Type B pancreatic cell (in vitro differentiated cells): ENCODE measurements around the gene ZP2. TPM values are rescaled to one million over a fixed set of nuclear protein-coding genes. Genes with fewer than 3 reads are reported as not detected.
"Not testable (repeated sequence)": the region's sequence is repeated elsewhere in the genome, so short reads cannot be mapped to it uniquely, and the experiment has no call there.

Experiments
- DNase-seq: peaks from one replicate; pipeline ENCODE4 v3.0.0; 2021; ENCODE audit warnings: mixed read lengths; ENCODE audit not compliant: unreplicated experiment; ENCODE audit errors: extremely low spot score
- H3K27ac Mint-ChIP-seq: 2 replicates; pipeline ENCODE4 v1.8.0; 2021; ENCODE audit warnings: mild to moderate bottlenecking, mixed read lengths
- H3K27me3 Mint-ChIP-seq: 2 replicates; pipeline ENCODE4 v1.8.0; 2021; ENCODE audit warnings: mixed read lengths
- H3K36me3 Mint-ChIP-seq: 2 replicates; pipeline ENCODE4 v1.8.0; 2021; ENCODE audit warnings: mixed read lengths
- H3K4me1 Mint-ChIP-seq: one replicate; pipeline ENCODE4 v1.8.0; 2021; ENCODE audit warnings: mixed read lengths; ENCODE audit not compliant: unreplicated experiment
- H3K4me3 Mint-ChIP-seq: 2 replicates; pipeline ENCODE4 v1.8.0; 2021; ENCODE audit warnings: mild to moderate bottlenecking, mixed read lengths
- H3K9me3 Mint-ChIP-seq: 2 replicates; pipeline ENCODE4 v1.8.0; 2021; ENCODE audit warnings: mixed read lengths
- CTCF ChIP-seq: fragments of 200-600 bp; sonication (generic); conservative IDR thresholded peaks from 2 replicates; pipeline ENCODE4 v1.5.0; 2021; ENCODE audit warnings: antibody characterized with exemption, mild to moderate bottlenecking
- total RNA-seq: library from RNA; stranded (reverse); gene quantifications from 2 replicates; pipeline ENCODE4 v1.2.1, GENCODE V29; 2021; ENCODE audit warnings: low replicate concordance

Gene ZP2
- total RNA-seq, 1 donor from 2014 or later, result not detected

GRCh38 chr16:21203155-21203797 lies 8.1 kb downstream of the ZP2 start:
- no peaks in the 10 kb centered on the region for H3K36me3 Mint-ChIP-seq
- no peak overlapping the region for H3K27ac Mint-ChIP-seq
- H3K4me1 Mint-ChIP-seq, result peaks cover 8% of the 10 kb centered on the region
- no peak for DNase-seq
- H3K4me3 Mint-ChIP-seq, result no peak overlapping the region
- TF ChIP-seq CTCF, result no peak
- H3K27me3 Mint-ChIP-seq, result peaks cover 7% of the 10 kb centered on the region
- H3K9me3 Mint-ChIP-seq, result no peaks in the 10 kb centered on the region

- peaks cover 8% of the 10 kb centered on the region for H3K4me1 Mint-ChIP-seq
- H3K36me3 Mint-ChIP-seq, result no peaks in the 10 kb centered on the region
- no peak overlapping the region for H3K27ac Mint-ChIP-seq
- DNase-seq, result no peak
- H3K4me3 Mint-ChIP-seq, result no peak overlapping the region
- no peak for TF ChIP-seq CTCF
- peaks cover 5% of the 10 kb centered on the region for H3K27me3 Mint-ChIP-seq
- no peaks in the 10 kb centered on the region for H3K9me3 Mint-ChIP-seq
Observed at GRCh38 chr16:21199607-21200218, 11.7 kb downstream of the ZP2 start.

GRCh38 chr16:21197621-21198020 lies 13.8 kb downstream of the ZP2 start:
- no peaks in the 10 kb centered on the region for H3K4me1 Mint-ChIP-seq
- no peak for TF ChIP-seq CTCF
- DNase-seq, result no peak
- H3K4me3 Mint-ChIP-seq, result no peak overlapping the region
- no peak overlapping the region for H3K27ac Mint-ChIP-seq
- H3K9me3 Mint-ChIP-seq, result no peaks in the 10 kb centered on the region
- H3K36me3 Mint-ChIP-seq, result no peaks in the 10 kb centered on the region
- peaks cover 13% of the 10 kb centered on the region for H3K27me3 Mint-ChIP-seq

GRCh38 chr16:21197112-21197511 lies 14.3 kb downstream of the ZP2 start:
- TF ChIP-seq CTCF, result no peak
- H3K9me3 Mint-ChIP-seq, result no peaks in the 10 kb centered on the region
- peaks cover 13% of the 10 kb centered on the region for H3K27me3 Mint-ChIP-seq
- no peaks in the 10 kb centered on the region for H3K4me1 Mint-ChIP-seq
- no peak overlapping the region for H3K4me3 Mint-ChIP-seq
- no peaks in the 10 kb centered on the region for H3K36me3 Mint-ChIP-seq
- DNase-seq, result no peak
- no peak overlapping the region for H3K27ac Mint-ChIP-seq

DNA sequence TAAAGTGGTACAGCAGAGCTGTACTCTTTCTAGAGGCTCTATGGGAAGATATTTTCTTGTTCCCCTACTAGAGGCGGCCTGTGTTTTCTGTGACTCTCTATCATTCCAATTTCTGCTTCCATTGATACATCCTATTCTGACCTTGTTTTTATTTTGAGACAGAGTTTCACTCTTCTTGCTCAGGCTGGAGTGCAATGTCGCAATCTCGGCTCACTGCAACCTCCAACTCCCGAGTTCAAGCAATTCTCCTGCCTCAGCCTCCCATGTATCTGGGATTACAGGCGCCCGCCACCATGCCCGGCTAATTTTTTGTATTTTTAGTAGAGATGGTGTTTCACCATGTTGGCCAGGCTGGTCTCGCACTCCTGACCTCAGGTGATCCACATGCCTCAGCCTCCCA lies 16.0 kb downstream of the ZP2 start:
- H3K4me3 Mint-ChIP-seq, H3K36me3 Mint-ChIP-seq, H3K4me1 Mint-ChIP-seq: not testable (repeated sequence)

DNA sequence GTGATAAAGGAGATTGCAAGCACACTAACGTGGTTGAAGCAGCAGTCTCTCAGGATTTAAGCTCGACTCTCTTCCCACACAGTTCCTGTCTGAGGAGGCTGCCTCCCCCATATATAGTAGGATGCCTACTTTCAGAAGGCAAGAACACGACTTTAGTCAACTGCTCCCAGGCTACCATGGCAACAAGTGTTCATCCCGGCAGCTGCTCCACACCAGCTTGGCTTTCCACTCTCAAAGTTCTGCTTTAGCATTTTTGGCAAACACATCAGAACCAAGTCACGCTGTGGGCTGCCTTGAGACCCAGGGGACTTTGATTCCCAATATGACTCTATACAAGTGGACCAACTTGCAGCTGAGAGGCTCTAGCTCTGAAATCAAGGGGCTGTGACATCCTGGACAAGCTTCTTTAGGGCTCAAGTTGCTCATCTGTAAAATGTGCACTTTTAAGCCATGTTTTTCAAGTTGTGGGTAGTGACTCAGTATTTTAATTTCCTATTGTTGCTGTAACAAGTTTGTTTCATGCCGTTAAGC lies 16.5 kb downstream of the ZP2 start:
- no peak for TF ChIP-seq CTCF
- no peak for DNase-seq
- no peaks in the 10 kb centered on the region for H3K9me3 Mint-ChIP-seq
- no peak overlapping the region for H3K27ac Mint-ChIP-seq
- no peaks in the 10 kb centered on the region for H3K4me1 Mint-ChIP-seq
- H3K4me3 Mint-ChIP-seq, result no peak overlapping the region
- peaks cover 14% of the 10 kb centered on the region for H3K27me3 Mint-ChIP-seq
- no peaks in the 10 kb centered on the region for H3K36me3 Mint-ChIP-seq

More for the DNA sequence above, 16.0 kb downstream of the ZP2 start:
- H3K27me3 Mint-ChIP-seq, result peaks cover 10% of the 10 kb centered on the region
- not testable (repeated sequence) for DNase-seq, H3K9me3 Mint-ChIP-seq, H3K27ac Mint-ChIP-seq
